CD14-positive monocyte (primary cell): ENCODE data around the gene DDX51. TPM values are rescaled to one million over a fixed set of nuclear protein-coding genes. Genes with fewer than 3 reads are reported as not detected.

Source experiments
- DNase-seq, 3 donors: peaks; one replicate each; pipeline ENCODE4 v3.0.0-alpha.2; 2011 to 2022
- H2AFZ ChIP-seq: 2 replicates; pipeline ENCODE4 v1.6.0; 2012; ENCODE audit warnings: mild to moderate bottlenecking, low read depth, low read length, inconsistent platforms; ENCODE audit not compliant: insufficient read depth, poor library complexity, severe bottlenecking
- H3K27ac ChIP-seq, 2 donors: 1 replicate in 1 of 2; 2 replicates in 1 of 2; pipeline ENCODE4 v1.5.1; 2012 to 2013; ENCODE audit warnings: low read length in 2 of 2, control low read depth in 1 of 2, inconsistent platforms in 1 of 2, low read depth in 1 of 2, mild to moderate bottlenecking in 1 of 2
- H3K27me3 ChIP-seq, 2 donors: one replicate each; pipeline versions ENCODE4 v1.6.0 to v1.6.1; 2011 to 2013; ENCODE audit warnings: low read length in 2 of 2; ENCODE audit not compliant: control insufficient read depth in 2 of 2, insufficient read depth in 2 of 2
- H3K36me3 ChIP-seq, 2 donors: replicated peaks in 1 of 2; 1 replicate in 1 of 2; 2 replicates in 1 of 2; pipeline versions ENCODE4 v1.5.1 to v1.6.1; 2012 to 2013; ENCODE audit warnings: low read length in 2 of 2, control low read depth in 1 of 2, inconsistent platforms in 1 of 2, mild to moderate bottlenecking in 1 of 2; ENCODE audit not compliant: insufficient read depth in 2 of 2, control insufficient read depth in 1 of 2
- H3K4me1 ChIP-seq, 2 donors: 1 replicate in 1 of 2; 2 replicates in 1 of 2; pipeline versions ENCODE4 v1.5.1 to v1.6.1; 2012 to 2013; ENCODE audit warnings: low read length in 2 of 2, control low read depth in 1 of 2, inconsistent platforms in 1 of 2, mild to moderate bottlenecking in 1 of 2, moderate library complexity in 1 of 2; ENCODE audit not compliant: insufficient read depth in 2 of 2, control insufficient read depth in 1 of 2
- H3K4me2 ChIP-seq: replicated peaks from 2 replicates; pipeline ENCODE3; 2012; ENCODE audit warnings: low read length, moderate library complexity, mild to moderate bottlenecking; ENCODE audit not compliant: poor library complexity, severe bottlenecking; ENCODE audit errors: extremely low read depth
- H3K4me3 ChIP-seq, 3 experiments: fragments of 200-600 bp in 1 of 3; sonication (generic) in 1 of 3; replicated peaks in 1 of 3; 1 replicate in 2 of 3; 2 replicates in 1 of 3; pipeline ENCODE4 v1.5.1; 2011 to 2013; ENCODE audit warnings: low read length in 3 of 3, mild to moderate bottlenecking in 3 of 3, control low read depth in 2 of 3, low read depth in 2 of 3, inconsistent platforms in 1 of 3, moderate library complexity in 1 of 3
- H3K79me2 ChIP-seq: 2 replicates; pipeline ENCODE4 v1.6.0; 2012; ENCODE audit warnings: mild to moderate bottlenecking, control low read depth, inconsistent platforms, low read length, moderate library complexity; ENCODE audit not compliant: insufficient read depth
- H3K9ac ChIP-seq: 2 replicates; pipeline ENCODE4 v1.6.0; 2017; ENCODE audit warnings: low read length, mild to moderate bottlenecking; ENCODE audit not compliant: insufficient read depth, poor library complexity, severe bottlenecking
- H3K9me3 ChIP-seq, 2 donors: replicated peaks in 1 of 2; 1 replicate in 1 of 2; 2 replicates in 1 of 2; pipeline versions ENCODE4 v1.5.1 to v1.6.1; 2012 to 2013; ENCODE audit warnings: low read length in 2 of 2, control low read depth in 1 of 2; ENCODE audit not compliant: control insufficient read depth in 1 of 2, insufficient read depth in 1 of 2
- H4K20me1 ChIP-seq: 2 replicates; pipeline ENCODE4 v1.6.0; 2012; ENCODE audit warnings: mild to moderate bottlenecking, low read length, control low read depth, moderate library complexity; ENCODE audit not compliant: insufficient read depth
- H3K27ac Mint-ChIP-seq, 7 donors: one replicate each; pipeline ENCODE4 v1.8.0; 2020; ENCODE audit warnings: mild to moderate bottlenecking in 7 of 7, mixed read lengths in 7 of 7, moderate library complexity in 6 of 7, inconsistent platforms in 2 of 7
- H3K27me3 Mint-ChIP-seq, 3 donors: one replicate each; pipeline ENCODE4 v1.8.0; 2021 to 2022; ENCODE audit warnings: low read depth in 3 of 3, mild to moderate bottlenecking in 3 of 3, mixed read lengths in 3 of 3, moderate library complexity in 3 of 3, inconsistent platforms in 1 of 3
- H3K36me3 Mint-ChIP-seq, 2 donors: one replicate each; pipeline ENCODE4 v1.8.0; 2020; ENCODE audit warnings: mixed read lengths in 2 of 2, inconsistent platforms in 1 of 2, mild to moderate bottlenecking in 1 of 2
- H3K4me1 Mint-ChIP-seq: one replicate; pipeline ENCODE4 v1.8.0; 2020; ENCODE audit warnings: mild to moderate bottlenecking, mixed read lengths
- H3K4me3 Mint-ChIP-seq, 2 donors: one replicate each; pipeline ENCODE4 v1.8.0; 2020; ENCODE audit warnings: mild to moderate bottlenecking in 2 of 2, mixed read lengths in 2 of 2, moderate library complexity in 1 of 2
- H3K9me3 Mint-ChIP-seq, 7 donors: one replicate each; pipeline ENCODE4 v1.8.0; 2020 to 2022; ENCODE audit warnings: mixed read lengths in 7 of 7, mild to moderate bottlenecking in 6 of 7, moderate library complexity in 6 of 7, inconsistent platforms in 2 of 7
- CTCF ChIP-seq: fragments of 200-600 bp; IDR thresholded peaks from one replicate; pipeline ENCODE4 v1.8.0; 2022; ENCODE audit warnings: antibody characterized with exemption, mild to moderate bottlenecking
- WGBS: methylation state at CpG from one replicate; pipeline ENCODE4 v1.1.5; 2013; ENCODE audit warnings: missing lambda C conversion rate; ENCODE audit not compliant: insufficient coverage; 5-methylcytosine and 5-hydroxymethylcytosine counted together
- intact Hi-C, 2 donors: fragments of 100-400 bp; cut with micrococcal nuclease; formaldehyde crosslinking; loops; one replicate each; pipeline versions ENCODE4 v1.15.0 to v1.15.1; 2023
- polyA plus RNA-seq, 3 donors: library from polyadenylated mRNA; depleted of rRNA in 1 of 3; unstranded in 2 of 3; stranded (reverse) in 1 of 3; fragments of 300-500 nt in 2 of 3; fragments of >200 nt in 1 of 3; fragmentation: Illumina TruSeq in 2 of 3; gene quantifications; 1 replicate in 2 of 3; 2 replicates in 1 of 3; pipeline ENCODE4 v1.2.3, GENCODE V29; 2012 to 2021

The DDX51 gene
- polyA plus RNA-seq, 3 donors = 1.7 to 24.9 (median 2.7) TPM

- H3K9ac ChIP-seq = no peak overlapping the region
- no peak for DNase-seq
- H2AFZ ChIP-seq = no peak overlapping the region
- no peak overlapping the region for H3K27ac ChIP-seq
- no peak overlapping the region for H3K4me2 ChIP-seq
- H4K20me1 ChIP-seq = no peaks in the 10 kb centered on the region
- Mint-ChIP-seq H3K27me3 (peaks cover 0 to 5% (median 0%) of the 10 kb centered on the region in 3 donors), H3K4me1 (peaks cover 7% of the 10 kb centered on the region), H3K36me3 (peaks cover 4 to 29% of the 10 kb centered on the region in 2 donors), H3K4me3 (no peak overlapping the region), H3K9me3 (peaks cover 0 to 5% (median 0%) of the 10 kb centered on the region in 7 donors), H3K27ac (no peak overlapping the region)
- no peak for TF ChIP-seq CTCF
- no peak overlapping the region for H3K4me3 ChIP-seq
- H3K4me1 ChIP-seq = peaks cover 4 to 7% of the 10 kb centered on the region in 2 donors
- intact Hi-C loops = loop anchor here in 1 of 2 donors (5.0 kb wide), 1 partner anchor 465 kb away; the partner anchor contains the start of gene P2RX2
- peaks cover 29 to 42% of the 10 kb centered on the region in 2 donors for H3K36me3 ChIP-seq
- H3K9me3 ChIP-seq = no peaks in the 10 kb centered on the region
- 93% methylated on average over 32 of the region's 32 CpGs for whole genome bisulfite sequencing
- H3K27me3 ChIP-seq = no peaks in the 10 kb centered on the region
- no peaks in the 10 kb centered on the region for H3K79me2 ChIP-seq
Measured at GRCh38 chr12:132151766-132152410, 7.8 kb upstream of the DDX51 start.

GRCh38 chr12:132151145-132151765 lies 7.1 kb upstream of the DDX51 start:
- Histone ChIP-seq H3K4me2 (no peak overlapping the region), H3K27me3 (no peaks in the 10 kb centered on the region), H4K20me1 (no peaks in the 10 kb centered on the region), H2AFZ (no peak overlapping the region), H3K4me1 (peaks cover 4 to 7% of the 10 kb centered on the region in 2 donors), H3K9ac (no peak overlapping the region), H3K79me2 (peaks cover 3% of the 10 kb centered on the region), H3K4me3 (no peak overlapping the region), H3K9me3 (no peaks in the 10 kb centered on the region), H3K27ac (no peak overlapping the region), H3K36me3 (peaks cover 30 to 42% of the 10 kb centered on the region in 2 donors)
- H3K36me3 Mint-ChIP-seq = peaks cover 7 to 35% of the 10 kb centered on the region in 2 donors
- H3K9me3 Mint-ChIP-seq = peaks cover 0 to 5% (median 0%) of the 10 kb centered on the region in 7 donors
- TF ChIP-seq CTCF = no peak
- H3K27me3 Mint-ChIP-seq = peaks cover 0 to 5% (median 0%) of the 10 kb centered on the region in 3 donors
- H3K27ac Mint-ChIP-seq = peak overlapping the region in 1 of 7 donors; percentile 74
- no peak for DNase-seq
- H3K4me3 Mint-ChIP-seq = no peak overlapping the region
- 97% methylated on average over 31 of the region's 36 CpGs for WGBS
- H3K4me1 Mint-ChIP-seq = peaks cover 7% of the 10 kb centered on the region
- intact Hi-C loops = loop anchor here in 1 of 2 donors (5.0 kb wide), 1 partner anchor 466 kb away; the partner anchor contains the start of gene P2RX2
